Brain pericyte (primary cell): ENCODE data around the gene SLC35A2.
"Not testable (repeated sequence)": the region's sequence is repeated elsewhere in the genome, so short reads cannot be mapped to it uniquely, and the experiment has no call there.

Source experiments
- DNase-seq: peaks from one replicate; pipeline ENCODE4 v3.0.0-alpha.2; 2012; ENCODE audit warnings: low read depth, low spot score

SLC35A2 gene

DNA sequence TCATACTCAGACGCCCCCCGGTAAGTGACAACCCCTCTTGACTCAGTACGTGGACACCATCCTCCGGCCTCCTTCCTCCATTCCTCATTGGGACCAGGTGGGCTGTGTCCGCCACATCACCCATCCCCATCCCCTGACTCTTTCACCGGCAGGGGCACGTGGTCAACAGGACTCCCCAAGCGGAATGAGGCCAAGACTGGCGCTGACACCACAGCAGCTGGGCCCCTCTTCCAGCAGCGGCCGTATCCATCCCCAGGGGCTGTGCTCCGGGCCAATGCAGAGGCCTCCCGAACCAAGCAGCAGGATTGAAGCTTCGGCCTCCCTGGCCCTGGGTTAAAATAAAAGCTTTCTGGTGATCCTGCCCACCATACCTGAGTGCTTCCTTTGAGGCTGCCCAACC lies 8.7 kb downstream of the SLC35A2 start:
- no peak for DNase-seq

- DNase-seq = no peak
These were observed 9.3 kb downstream of the SLC35A2 start for GRCh38 chrX:48902135-48902534.

- no peak for DNase-seq
These were observed 10.4 kb downstream of the SLC35A2 start for GRCh38 chrX:48901069-48901468.

- DNase-seq = no peak
These were observed 12.4 kb downstream of the SLC35A2 start for GRCh38 chrX:48899078-48899410.

DNA sequence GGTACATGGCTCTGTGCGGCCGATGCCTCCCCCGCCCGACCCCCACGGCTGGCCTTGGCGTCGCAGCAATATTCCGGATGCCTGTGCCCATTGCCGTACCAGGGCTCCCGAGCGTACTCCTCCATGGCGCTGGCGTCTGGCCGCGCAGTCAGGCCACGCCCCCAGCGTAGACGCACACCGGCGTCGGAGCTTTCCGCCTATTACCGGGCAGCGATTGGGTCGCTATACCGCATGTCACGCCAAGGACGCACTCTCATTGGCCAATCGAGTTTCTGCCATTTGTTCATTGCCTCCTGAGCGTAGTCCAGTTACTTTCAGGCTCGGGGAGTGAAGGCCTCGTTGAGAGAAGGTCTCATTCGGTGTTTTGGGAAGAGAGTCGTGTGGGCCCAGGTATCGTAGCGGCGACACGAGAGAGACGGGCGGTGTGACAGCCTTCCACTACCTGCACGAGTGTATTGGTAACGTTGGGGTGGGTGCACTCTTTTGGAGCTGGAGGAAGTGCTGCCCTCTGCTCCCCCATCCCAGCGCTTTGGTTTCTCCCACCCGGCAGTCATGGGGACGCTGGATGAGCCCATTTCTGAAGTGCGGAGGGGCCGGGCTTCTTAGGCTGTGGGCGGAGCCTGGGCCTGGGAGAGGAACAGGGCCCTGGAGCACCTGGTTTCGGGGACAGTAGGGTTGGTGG lies 13.7 kb downstream of the SLC35A2 start, which contains the start of the genes PQBP1 and TIMM17B:
Gene PQBP1 (plus strand): TSS at position 306 of the 682 bp plus-strand sequence. CDS start 580 bp downstream, outside the sequence.
Gene TIMM17B (minus strand): TSS at position 144 of the 682 bp plus-strand sequence. CDS start 19 bp downstream, at position 125.
- DNase-seq = peak; percentile 91

DNA sequence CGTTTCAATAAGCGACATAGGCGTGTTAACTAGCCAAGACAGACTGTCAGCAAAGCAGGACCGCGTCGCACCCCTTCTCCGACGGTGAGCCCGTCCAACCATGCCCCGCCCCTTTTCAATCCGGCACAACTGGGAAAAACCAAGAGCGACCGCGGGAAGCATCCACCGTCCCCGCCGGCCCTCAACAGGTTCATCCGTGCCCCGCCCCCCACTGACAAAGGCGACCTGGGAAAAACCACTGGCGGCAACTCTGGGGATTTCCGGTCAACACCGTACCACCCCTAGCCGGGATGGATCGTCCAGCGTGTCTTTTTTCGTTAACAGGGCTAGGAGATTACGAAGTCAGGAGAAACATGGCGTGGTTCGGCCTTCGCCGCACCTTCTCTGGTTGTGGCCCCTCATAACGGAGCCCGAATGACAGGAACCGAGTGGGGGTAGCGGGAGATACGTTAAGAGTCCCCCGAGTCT lies 14.3 kb downstream of the SLC35A2 start:
- DNase-seq = no peak

DNA sequence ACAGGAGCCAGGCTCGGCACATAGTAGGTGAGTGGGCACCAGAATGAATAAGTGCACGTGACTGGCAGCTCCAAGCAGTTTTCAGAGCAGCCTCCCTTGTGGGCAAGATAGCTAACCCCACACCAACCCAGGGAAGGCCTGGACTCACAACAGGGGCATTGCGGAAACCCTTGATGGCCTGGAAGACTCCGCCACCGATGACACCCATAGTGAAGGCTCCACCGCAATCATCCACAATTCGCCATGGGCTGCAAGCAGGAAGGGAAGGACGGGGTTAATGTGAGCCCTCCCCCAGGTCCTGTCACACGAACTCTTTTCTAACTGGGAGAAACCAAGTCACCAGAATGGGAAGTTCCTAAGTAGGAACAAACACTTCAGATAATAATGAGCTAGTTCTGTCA lies 14.8 kb downstream of the SLC35A2 start:
- DNase-seq = no peak

DNA sequence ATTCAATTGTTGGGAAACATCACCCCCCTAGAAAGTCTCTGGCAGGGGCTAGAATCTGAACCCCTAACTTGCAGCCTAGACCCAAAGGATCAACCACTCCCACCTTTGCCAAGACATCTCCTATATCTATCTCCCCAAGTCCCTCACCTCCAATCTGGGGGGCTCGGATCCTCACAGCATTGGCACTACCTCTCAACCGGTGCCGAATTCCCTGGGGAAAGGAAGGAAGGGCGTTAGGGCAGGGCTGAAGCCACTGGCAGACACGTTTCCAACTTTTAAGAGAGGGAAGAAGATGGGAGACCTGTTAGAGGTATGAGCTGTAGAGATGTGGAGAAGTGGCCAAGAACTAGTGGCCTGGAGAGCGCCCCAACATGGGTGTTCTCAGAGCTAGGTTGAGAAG lies 16.6 kb downstream of the SLC35A2 start:
- DNase-seq = no peak

- no peak for DNase-seq
These were observed 17.7 kb downstream of the SLC35A2 start for GRCh38 chrX:48893556-48894348.

DNA sequence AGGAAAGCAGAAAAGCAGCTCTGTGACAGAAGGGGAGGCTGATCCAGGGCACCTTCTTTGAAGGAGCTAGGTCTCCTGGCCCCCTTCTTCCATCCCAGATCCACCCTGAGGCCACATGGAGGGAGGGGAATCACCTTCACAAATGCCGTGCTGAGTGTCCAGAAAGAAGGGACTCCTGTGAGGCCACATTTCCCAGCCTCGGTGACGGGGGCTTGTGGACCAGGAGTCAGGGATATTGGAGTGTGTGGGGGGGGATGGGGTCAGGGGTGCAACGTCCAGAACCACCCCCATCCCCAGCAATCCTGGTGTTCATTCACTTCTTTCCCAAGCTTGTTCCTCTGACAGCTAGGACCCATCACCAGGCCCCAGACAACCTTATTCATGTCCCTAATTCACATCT lies 18.6 kb downstream of the SLC35A2 start:
- no peak for DNase-seq

GRCh38 chrX:48891402-48892288 lies 19.8 kb downstream of the SLC35A2 start:
- DNase-seq = no peak

DNA sequence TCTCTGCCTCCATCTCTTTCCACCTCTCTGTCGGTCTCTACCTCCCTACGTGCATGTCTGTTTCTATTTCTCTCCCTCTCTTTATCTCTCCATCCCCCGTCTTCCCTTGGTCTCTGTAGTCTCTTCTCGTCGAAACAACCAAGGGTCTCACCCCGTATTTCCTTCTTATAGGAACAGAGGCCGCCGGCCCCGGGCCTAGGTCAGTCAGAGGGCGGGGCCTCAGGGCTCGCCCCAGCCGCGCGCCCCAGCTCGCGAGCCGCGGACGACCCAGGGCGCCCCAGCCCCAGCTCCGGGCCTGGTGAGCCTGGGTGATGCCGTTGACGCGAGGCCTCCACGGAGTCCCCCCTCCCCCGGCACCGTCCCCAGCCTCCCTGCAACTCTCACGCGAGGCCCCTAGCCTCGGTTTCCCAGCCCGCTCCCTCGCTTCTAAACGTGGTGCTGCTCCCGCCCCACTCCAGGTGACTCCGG lies 20.5 kb downstream of the SLC35A2 start:
- no peak for DNase-seq

GRCh38 chrX:48890296-48890925 lies 21.0 kb downstream of the SLC35A2 start:
- DNase-seq = no peak

- DNase-seq = not testable (repeated sequence)
These were observed 24.9 kb downstream of the SLC35A2 start for GRCh38 chrX:48886586-48886985.

GRCh38 chrX:48883729-48884128 lies 27.7 kb downstream of the SLC35A2 start:
- DNase-seq = no peak

GRCh38 chrX:48876944-48877343 lies 34.5 kb downstream of the SLC35A2 start:
- not testable (repeated sequence) for DNase-seq

DNA sequence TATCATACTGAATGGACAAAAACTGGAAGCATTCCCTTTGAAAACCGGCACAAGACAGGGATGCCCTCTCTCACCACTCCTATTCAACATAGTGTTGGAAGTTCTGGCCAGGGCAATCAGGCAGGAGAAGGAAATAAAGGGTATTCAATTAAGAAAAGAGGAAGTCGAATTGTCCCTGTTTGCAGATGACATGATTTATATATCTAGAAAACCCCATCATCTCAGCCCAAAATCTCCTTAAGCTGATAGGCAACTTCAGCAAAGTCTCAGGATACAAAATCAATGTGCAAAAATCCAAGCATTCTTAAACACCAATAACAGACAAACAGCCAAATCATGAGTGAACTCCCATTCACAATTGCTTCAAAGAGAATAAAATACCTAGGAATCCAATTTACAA lies 39.4 kb downstream of the SLC35A2 start:
- not testable (repeated sequence) for DNase-seq

GRCh38 chrX:48864210-48864609 lies 47.2 kb downstream of the SLC35A2 start:
- no peak for DNase-seq

GRCh38 chrX:48854898-48855297 lies 56.5 kb downstream of the SLC35A2 start:
- DNase-seq = no peak

DNA sequence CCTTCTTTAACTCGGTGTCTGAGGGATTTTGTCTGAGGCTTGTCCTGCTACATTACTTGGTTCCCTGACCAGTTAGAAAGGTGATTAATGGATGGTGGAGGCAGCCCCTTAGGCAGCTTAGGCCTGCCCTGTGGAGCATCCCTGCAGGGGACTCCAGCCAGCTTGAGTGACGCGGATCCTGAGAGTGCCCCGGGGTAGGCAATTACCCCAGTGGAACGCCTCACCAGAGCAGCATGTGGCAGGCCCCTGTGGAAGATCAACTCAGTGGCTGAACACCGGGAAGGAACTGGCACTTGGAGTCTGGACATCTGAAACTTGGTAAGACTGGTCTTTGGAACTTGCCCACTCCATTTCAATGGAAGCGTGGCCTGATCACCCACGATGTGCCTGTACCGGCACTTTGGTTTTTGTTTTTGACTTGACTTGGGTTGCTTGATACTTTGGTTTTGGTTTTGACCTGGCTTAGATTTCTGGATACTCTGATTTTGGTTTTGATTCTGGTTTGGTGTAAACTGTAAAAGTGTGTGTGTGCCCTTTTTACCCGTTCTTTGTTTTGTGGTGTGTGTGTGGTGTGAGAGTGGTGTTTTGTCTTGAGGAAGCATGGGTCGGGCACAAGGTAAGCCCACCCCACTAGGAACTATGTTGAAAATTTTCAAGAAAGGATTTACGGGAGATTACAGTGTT lies 57.2 kb downstream of the SLC35A2 start:
- not testable (repeated sequence) for DNase-seq

- not testable (repeated sequence) for DNase-seq
These were observed 58.0 kb downstream of the SLC35A2 start for GRCh38 chrX:48853494-48853893.
